ENCODE results near the gene TRIM29. TPM values are rescaled to one million over a fixed set of nuclear protein-coding genes. Genes with fewer than 3 reads are reported as not detected.

TRIM29 gene
- total RNA-seq, 3 donors from 2014 or later = 10.6 to 58.7 (median 45.9) TPM

GRCh38 chr11:120115272-120116000 lies 22.5 kb downstream of the TRIM29 start:
- Histone ChIP-seq H3K4me3 (no peak overlapping the region), H3K36me3 (no peaks in the 10 kb centered on the region), H3K27ac (no peak overlapping the region), H3K27me3 (no peaks in the 10 kb centered on the region), H3K9me3 (no peaks in the 10 kb centered on the region), H3K4me1 (no peaks in the 10 kb centered on the region)
- no peak for TF ChIP-seq POLR2A (IDR thresholded peaks at IDR 0.05)
- intact Hi-C loops (cut with DNase I; ENCODE audit: low total_unique reads) = no loop called here
- no peak for DNase-seq (ENCODE audit: low spot score in 2 of 2)

DNA sequence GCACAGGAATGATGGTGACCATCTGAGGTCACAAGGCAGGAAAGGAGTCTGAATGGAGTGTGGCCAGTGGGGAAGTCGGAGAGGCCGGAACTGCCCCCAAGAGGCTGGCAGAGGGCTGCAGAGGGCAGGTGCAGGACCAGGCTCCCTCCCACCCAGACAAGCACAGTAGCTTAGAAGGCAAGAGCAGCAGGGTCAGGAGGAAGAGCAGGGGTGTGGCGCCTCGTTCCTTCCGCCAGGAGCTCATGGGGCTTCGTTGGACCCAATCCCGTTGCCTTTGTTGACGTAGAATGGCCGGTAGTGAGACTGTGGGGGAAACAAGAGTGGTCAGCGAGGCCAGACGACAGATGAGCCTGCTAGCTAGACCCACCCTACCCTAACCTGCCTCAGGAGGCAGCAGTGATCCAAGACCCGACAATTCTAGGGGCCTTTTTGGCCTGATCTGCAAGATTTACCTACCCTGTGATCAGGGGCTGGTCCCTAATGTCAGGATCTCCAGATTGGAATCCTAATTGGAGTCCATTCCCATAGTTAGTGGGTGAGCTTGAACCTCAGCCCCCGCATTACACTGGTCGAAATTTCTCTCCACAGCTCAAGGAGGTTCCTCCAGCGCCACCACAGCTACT lies 25.6 kb downstream of the TRIM29 start:
- no peak for TF ChIP-seq POLR2AphosphoS5 (IDR thresholded peaks at IDR 0.05)
- no peak for TF ChIP-seq CTCF (IDR thresholded peaks at IDR 0.05)
- TF ChIP-seq POLR2A (IDR thresholded peaks at IDR 0.05) = no peak

GRCh38 chr11:120109531-120109930 lies 28.4 kb downstream of the TRIM29 start:
- Histone ChIP-seq H3K4me3 (no peak overlapping the region), H3K9me3 (no peaks in the 10 kb centered on the region), H3K27ac (no peak overlapping the region), H3K36me3 (no peaks in the 10 kb centered on the region), H3K27me3 (no peaks in the 10 kb centered on the region), H3K4me1 (no peaks in the 10 kb centered on the region)
- no peak for DNase-seq (ENCODE audit: low spot score in 2 of 2)
- no peak for TF ChIP-seq CTCF (IDR thresholded peaks at IDR 0.05)
- no peak for TF ChIP-seq POLR2A (IDR thresholded peaks at IDR 0.05)
- no peak for TF ChIP-seq POLR2AphosphoS5 (IDR thresholded peaks at IDR 0.05)
- intact Hi-C loops (cut with DNase I; ENCODE audit: low total_unique reads) = loop anchor here (10.0 kb wide), 1 partner anchor 445 kb away; no protein-coding TSS in a partner anchor

More for the DNA sequence above, 25.6 kb downstream of the TRIM29 start:
- intact Hi-C loops (cut with DNase I; ENCODE audit: low total_unique reads) = no loop called here
- no peak for DNase-seq (ENCODE audit: low spot score in 2 of 2)
- Histone ChIP-seq H3K9me3 (no peaks in the 10 kb centered on the region), H3K36me3 (no peaks in the 10 kb centered on the region), H3K27ac (peak overlapping the region in 1 of 2 donors; percentile 7), H3K4me3 (no peak overlapping the region), H3K4me1 (no peaks in the 10 kb centered on the region), H3K27me3 (no peaks in the 10 kb centered on the region)

DNA sequence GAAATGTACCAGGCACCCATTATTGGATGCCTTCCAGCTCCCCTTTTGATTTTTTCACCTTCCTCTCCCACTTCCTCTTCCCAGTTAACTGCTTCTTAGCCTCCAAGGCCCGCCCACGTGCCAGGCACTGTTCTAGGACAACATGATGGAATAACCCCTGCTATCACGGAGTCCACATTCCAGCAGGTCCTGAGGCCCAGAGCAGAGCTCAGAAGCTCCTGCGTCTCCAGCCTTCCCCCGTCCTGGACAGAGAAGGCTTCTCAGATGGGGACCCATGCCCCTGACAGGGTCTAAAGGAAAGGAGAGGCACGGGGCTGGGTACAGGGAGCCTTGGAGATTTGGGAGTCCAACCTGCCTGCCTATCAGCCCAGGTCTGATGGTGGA lies 29.1 kb downstream of the TRIM29 start:
- Histone ChIP-seq H3K9me3 (no peaks in the 10 kb centered on the region), H3K27me3 (no peaks in the 10 kb centered on the region), H3K4me3 (no peak overlapping the region), H3K4me1 (no peaks in the 10 kb centered on the region), H3K36me3 (no peaks in the 10 kb centered on the region), H3K27ac (peak overlapping the region in 1 of 2 donors; percentile 33)
- TF ChIP-seq POLR2AphosphoS5 (IDR thresholded peaks at IDR 0.05) (no peak), POLR2A (IDR thresholded peaks at IDR 0.05) (no peak)
- intact Hi-C loops (cut with DNase I; ENCODE audit: low total_unique reads) = loop anchor here (10.0 kb wide), 1 partner anchor 444 kb away; no protein-coding TSS in a partner anchor
- no peak for DNase-seq (ENCODE audit: low spot score in 2 of 2)

GRCh38 chr11:120108154-120108784 lies 29.6 kb downstream of the TRIM29 start:
- H3K27me3 ChIP-seq = no peaks in the 10 kb centered on the region
- DNase-seq (ENCODE audit: low spot score in 2 of 2) = peak; percentile 64 to 78
- no peaks in the 10 kb centered on the region for H3K4me1 ChIP-seq
- intact Hi-C loops (cut with DNase I; ENCODE audit: low total_unique reads) = loop anchor here (10.0 kb wide), 1 partner anchor 443 kb away; no protein-coding TSS in a partner anchor
- no peak overlapping the region for H3K27ac ChIP-seq
- H3K9me3 ChIP-seq = no peaks in the 10 kb centered on the region
- peak; percentile 94 to 99 (median 97) for TF ChIP-seq CTCF (IDR thresholded peaks at IDR 0.05)
- peak in 1 of 3 donors; percentile 21 for TF ChIP-seq POLR2AphosphoS5 (IDR thresholded peaks at IDR 0.05)
- TF ChIP-seq POLR2A (IDR thresholded peaks at IDR 0.05) = no peak
- no peaks in the 10 kb centered on the region for H3K36me3 ChIP-seq
- no peak overlapping the region for H3K4me3 ChIP-seq
